MCF 10A (cell line): ENCODE data around the gene TAF1C. TPM values are rescaled to one million over a fixed set of nuclear protein-coding genes. Genes with fewer than 3 reads are reported as not detected.

Experiments used
- BruUV-seq: library from RNA; stranded (reverse); fragments of 400-500 nt; replicated peaks from 2 replicates; lab custom pipeline; 2021; lab: Mats Ljungman, UMichigan
- CTCF ChIA-PET: fragments of 300-600 bp; sonication (Branson Sonifier 250); formaldehyde crosslinking; extraction: SDS; loops from one replicate; lab custom pipeline; 2021; ENCODE audit warnings: antibody characterized with exemption, inconsistent platforms; lab: Yijun Ruan, JAX
- POLR2A ChIA-PET: fragments of 300-600, 350-650 bp; sonication (Branson Sonifier 250); formaldehyde crosslinking; extraction: SDS; loops from one replicate; lab custom pipeline; 2020; ENCODE audit warnings: antibody characterized with exemption, inconsistent platforms; lab: Yijun Ruan, JAX
- DNase-seq: peaks from one replicate; pipeline ENCODE4 v3.0.0-alpha.2; 2018; ENCODE audit not compliant: unreplicated experiment
- H3K27ac Mint-ChIP-seq: one replicate; pipeline ENCODE4 v1.8.0; 2022; ENCODE audit warnings: mild to moderate bottlenecking, low read depth, mixed read lengths; ENCODE audit not compliant: unreplicated experiment
- H3K27me3 Mint-ChIP-seq: one replicate; pipeline ENCODE4 v1.8.0; 2022; ENCODE audit warnings: mixed read lengths; ENCODE audit not compliant: insufficient read depth, unreplicated experiment
- H3K36me3 Mint-ChIP-seq: one replicate; pipeline ENCODE4 v1.8.0; 2022; ENCODE audit warnings: mild to moderate bottlenecking, moderate library complexity, mixed read lengths; ENCODE audit not compliant: insufficient read depth, unreplicated experiment
- H3K4me1 Mint-ChIP-seq: one replicate; pipeline ENCODE4 v1.8.0; 2022; ENCODE audit warnings: mixed read lengths; ENCODE audit not compliant: insufficient read depth, unreplicated experiment
- H3K4me3 Mint-ChIP-seq: one replicate; pipeline ENCODE4 v1.8.0; 2022; ENCODE audit warnings: mild to moderate bottlenecking, moderate library complexity, mixed read lengths; ENCODE audit not compliant: unreplicated experiment
- H3K9me3 Mint-ChIP-seq: one replicate; pipeline ENCODE4 v1.8.0; 2022; ENCODE audit warnings: mixed read lengths; ENCODE audit not compliant: unreplicated experiment
- CTCF ChIP-seq: fragments of 200-600 bp; IDR thresholded peaks from one replicate; pipeline ENCODE4 v1.8.0; 2022; ENCODE audit warnings: antibody characterized with exemption, mild to moderate bottlenecking; ENCODE audit not compliant: unreplicated experiment
- intact Hi-C: fragments of 100-400 bp; cut with micrococcal nuclease; formaldehyde crosslinking; loops from 2 replicates; pipeline ENCODE4 v1.14.1; 2022
- total RNA-seq: library from RNA; stranded (reverse); gene quantifications from 2 replicates; pipeline ENCODE4 v1.2.3, GENCODE V29; 2022

TAF1C gene
- total RNA-seq, 1 experiment from 2014 or later, result 35.1 TPM

- no peak for DNase-seq
- ChIA-PET POLR2A (no interaction called here), CTCF (interaction anchor here (0.7 to 2.2 kb wide), 2 partner anchors 9 to 308 kb away, joined by 4 to 7 read pairs; partner anchors contain the start of gene TAF1C)
- Mint-ChIP-seq H3K27ac (no peak overlapping the region), H3K4me3 (no peak overlapping the region), H3K9me3 (no peaks in the 10 kb centered on the region), H3K4me1 (peaks cover 19% of the 10 kb centered on the region), H3K27me3 (no peaks in the 10 kb centered on the region), H3K36me3 (no peaks in the 10 kb centered on the region)
- no peak for TF ChIP-seq CTCF
- intact Hi-C loops, result no loop called here
- BruUV-seq, result no TSS peak
Measured at GRCh38 chr16:84196101-84196500, 9.2 kb upstream of the TAF1C start.

- no TSS peak for BruUV-seq
- H3K27ac Mint-ChIP-seq, result no peak overlapping the region
- CTCF ChIA-PET, result no interaction called here
- DNase-seq, result no peak
- H3K27me3 Mint-ChIP-seq, result no peaks in the 10 kb centered on the region
- intact Hi-C loops, result no loop called here
- POLR2A ChIA-PET, result no interaction called here
- H3K9me3 Mint-ChIP-seq, result no peaks in the 10 kb centered on the region
- peaks cover 19% of the 10 kb centered on the region for H3K4me1 Mint-ChIP-seq
- TF ChIP-seq CTCF, result no peak
- H3K36me3 Mint-ChIP-seq, result no peaks in the 10 kb centered on the region
- no peak overlapping the region for H3K4me3 Mint-ChIP-seq
Measured at GRCh38 chr16:84195201-84196093, 8.6 kb upstream of the TAF1C start.

- no peaks in the 10 kb centered on the region for H3K9me3 Mint-ChIP-seq
- H3K36me3 Mint-ChIP-seq, result no peaks in the 10 kb centered on the region
- no peak overlapping the region for H3K4me3 Mint-ChIP-seq
- H3K27ac Mint-ChIP-seq, result no peak overlapping the region
- DNase-seq, result no peak
- H3K27me3 Mint-ChIP-seq, result no peaks in the 10 kb centered on the region
- intact Hi-C loops, result no loop called here
- ChIA-PET CTCF (no interaction called here), POLR2A (no interaction called here)
- H3K4me1 Mint-ChIP-seq, result peaks cover 14% of the 10 kb centered on the region
- no TSS peak for BruUV-seq
- no peak for TF ChIP-seq CTCF
Measured at GRCh38 chr16:84194470-84195200, 7.8 kb upstream of the TAF1C start.

- ChIA-PET POLR2A (no interaction called here), CTCF (no interaction called here)
- no peak for DNase-seq
- Mint-ChIP-seq H3K4me3 (no peak overlapping the region), H3K27me3 (no peaks in the 10 kb centered on the region), H3K4me1 (peaks cover 13% of the 10 kb centered on the region), H3K27ac (no peak overlapping the region), H3K9me3 (no peaks in the 10 kb centered on the region), H3K36me3 (no peaks in the 10 kb centered on the region)
- TF ChIP-seq CTCF, result no peak
- intact Hi-C loops, result no loop called here
- no TSS peak for BruUV-seq
Measured at GRCh38 chr16:84194018-84194417, 7.2 kb upstream of the TAF1C start.
